SJSA1 (cell line): ENCODE data around the gene RNF212. TPM values are rescaled to one million over a fixed set of nuclear protein-coding genes. Genes with fewer than 3 reads are reported as not detected.
"Not testable (repeated sequence)": the region's sequence is repeated elsewhere in the genome, so short reads cannot be mapped to it uniquely, and the experiment has no call there.

Experiments used
- DNase-seq, 2 experiments: peaks; one replicate each; pipeline ENCODE4 v3.0.0-alpha.2; 2015 to 2020; ENCODE audit warnings: low spot score in 2 of 2, low read depth in 1 of 2
- H3K27ac ChIP-seq: fragments of 250-450 bp; sonication (Bioruptor Pico); 2 replicates; pipeline ENCODE4 v1.5.1; 2020; ENCODE audit warnings: mild to moderate bottlenecking, moderate library complexity
- H3K27me3 ChIP-seq: fragments of 250-450 bp; sonication (Bioruptor Pico); replicated peaks from 2 replicates; pipeline ENCODE4 v1.5.1; 2020; ENCODE audit warnings: mild to moderate bottlenecking, moderate library complexity
- H3K36me3 ChIP-seq: fragments of 250-450 bp; sonication (Bioruptor Pico); 2 replicates; pipeline ENCODE4 v1.5.1; 2020; ENCODE audit warnings: mild to moderate bottlenecking
- H3K4me1 ChIP-seq: fragments of 250-450 bp; sonication (Bioruptor Pico); replicated peaks from 2 replicates; pipeline ENCODE4 v1.6.1; 2021; ENCODE audit warnings: mild to moderate bottlenecking
- H3K4me3 ChIP-seq: fragments of 250-450 bp; sonication (Bioruptor Pico); 2 replicates; pipeline ENCODE4 v1.5.1; 2020; ENCODE audit warnings: mild to moderate bottlenecking
- H3K9me3 ChIP-seq: fragments of 250-450 bp; sonication (Bioruptor Pico); replicated peaks from 2 replicates; pipeline ENCODE4 v1.5.1; 2020; ENCODE audit warnings: mild to moderate bottlenecking
- total RNA-seq: library from RNA; depleted of rRNA; stranded (reverse); fragments of >200 nt; shearing (Covaris generic); gene quantifications from 2 replicates; pipeline ENCODE4 v1.2.3, GENCODE V29; 2014

RNF212 gene
- total RNA-seq, 1 experiment from 2014 or later, result not detected

DNA sequence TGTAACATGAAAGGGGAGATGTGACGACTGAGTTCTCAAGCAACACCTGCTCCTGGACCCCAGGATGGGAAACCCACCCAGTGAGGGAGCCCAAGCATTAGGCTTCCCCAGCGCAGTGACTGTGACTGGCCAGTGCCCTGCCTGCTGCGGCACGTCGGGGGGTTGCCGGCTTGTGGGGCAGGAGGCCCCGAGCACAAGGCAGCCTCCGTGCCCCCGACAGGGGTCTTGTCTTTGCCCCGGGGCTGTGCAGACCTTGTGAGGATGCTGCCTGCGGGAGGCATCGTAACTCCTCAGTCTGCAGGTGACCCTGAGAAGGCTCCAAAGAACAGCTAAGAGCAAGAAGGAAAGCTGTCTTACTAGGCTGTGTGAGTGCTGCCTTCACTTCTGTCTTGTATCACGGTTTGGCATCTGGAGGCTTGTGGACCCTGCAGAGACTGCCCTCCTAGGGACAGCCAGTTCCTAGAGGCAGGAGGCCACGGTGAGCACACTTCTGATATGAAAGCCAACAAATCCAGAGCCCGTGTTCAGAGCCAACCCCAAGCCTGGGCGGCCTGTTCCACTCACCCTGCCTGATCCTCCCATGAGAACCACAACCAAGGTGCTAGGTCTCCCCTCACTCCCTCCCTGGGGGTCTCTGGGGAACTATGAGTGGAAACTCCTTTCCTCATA lies 54.2 kb downstream of the RNF212 start:
- H3K4me3 ChIP-seq, result no peak overlapping the region
- no peaks in the 10 kb centered on the region for H3K27me3 ChIP-seq
- H3K9me3 ChIP-seq, result no peaks in the 10 kb centered on the region
- H3K4me1 ChIP-seq, result no peaks in the 10 kb centered on the region
- no peak for DNase-seq
- no peak overlapping the region for H3K27ac ChIP-seq
- no peaks in the 10 kb centered on the region for H3K36me3 ChIP-seq

- no peaks in the 10 kb centered on the region for H3K36me3 ChIP-seq
- H3K9me3 ChIP-seq, result no peaks in the 10 kb centered on the region
- no peaks in the 10 kb centered on the region for H3K4me1 ChIP-seq
- no peaks in the 10 kb centered on the region for H3K27me3 ChIP-seq
- H3K4me3 ChIP-seq, result no peak overlapping the region
- DNase-seq, result no peak
- no peak overlapping the region for H3K27ac ChIP-seq
Observed at GRCh38 chr4:1058198-1058996, 55.0 kb downstream of the RNF212 start.

DNA sequence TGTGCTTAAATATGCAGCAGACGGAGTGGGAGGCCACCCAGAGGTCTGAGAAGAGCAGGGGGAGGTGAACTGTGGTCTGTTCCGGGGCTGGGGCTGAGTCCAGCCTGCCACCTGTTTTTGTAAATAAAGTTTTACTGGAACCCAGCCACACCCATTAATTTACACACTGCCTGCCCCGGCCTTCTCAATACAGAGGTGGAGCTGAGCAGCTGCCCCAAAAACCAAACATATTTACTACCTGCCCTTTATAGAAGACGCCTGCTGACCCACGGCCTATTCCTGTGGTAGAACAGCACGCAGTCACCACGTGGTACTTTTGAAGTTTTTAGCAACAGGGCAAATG lies 56.0 kb downstream of the RNF212 start:
- Histone ChIP-seq H3K4me1 (no peaks in the 10 kb centered on the region), H3K27ac (no peak overlapping the region), H3K4me3 (no peak overlapping the region), H3K36me3 (no peaks in the 10 kb centered on the region), H3K9me3 (no peaks in the 10 kb centered on the region), H3K27me3 (0 out of 2 replicates have a peak, but pooled peaks cover 3% of the 10 kb centered on the region)
- DNase-seq, result no peak

- H3K27ac ChIP-seq, result no peak overlapping the region
- 0 out of 2 replicates have a peak, but pooled peaks cover 3% of the 10 kb centered on the region for H3K27me3 ChIP-seq
- H3K4me3 ChIP-seq, result no peak overlapping the region
- no peak for DNase-seq
- no peaks in the 10 kb centered on the region for H3K36me3 ChIP-seq
- no peaks in the 10 kb centered on the region for H3K4me1 ChIP-seq
- no peaks in the 10 kb centered on the region for H3K9me3 ChIP-seq
Observed at GRCh38 chr4:1056671-1057402, 56.5 kb downstream of the RNF212 start.

DNA sequence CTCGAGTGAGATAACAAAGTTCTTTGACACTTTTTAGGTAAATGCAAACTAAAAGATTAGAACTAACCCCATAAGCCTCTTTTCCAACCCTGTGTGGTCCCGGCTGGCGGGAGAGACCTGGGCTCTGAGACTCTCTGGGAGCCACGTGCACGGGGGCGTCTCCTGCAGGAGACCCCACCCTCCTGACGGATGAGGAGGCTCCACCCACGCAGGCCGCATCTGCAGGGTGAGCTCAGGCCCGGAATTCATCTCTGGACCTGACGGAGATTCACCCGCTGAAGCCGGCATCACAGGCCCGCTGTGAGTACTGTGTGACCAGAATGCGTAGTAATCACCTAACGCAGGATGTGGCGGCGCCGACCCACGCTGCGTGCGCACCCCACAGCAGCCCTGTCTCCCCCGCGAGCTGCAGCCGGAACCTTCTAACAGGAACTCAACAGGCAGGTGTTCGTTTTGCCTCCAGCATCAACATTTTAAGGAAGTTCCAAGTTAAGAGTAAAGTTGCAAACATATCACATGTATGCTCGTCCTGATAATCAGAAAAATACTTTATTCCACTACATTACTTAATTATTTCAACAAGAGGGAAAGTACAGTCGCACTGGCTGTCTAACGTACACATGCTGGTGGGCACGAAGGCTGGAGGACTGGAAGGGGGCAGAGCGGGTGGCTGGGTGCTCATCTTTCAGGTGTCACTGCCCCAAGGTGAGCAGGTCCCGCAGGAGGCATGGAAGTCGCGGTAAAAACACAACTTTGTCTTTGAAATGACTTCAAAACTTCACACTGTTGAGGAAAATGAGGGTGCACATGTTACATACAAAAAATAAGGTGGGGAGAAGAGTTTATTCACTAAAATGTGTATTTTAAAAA lies 57.4 kb downstream of the RNF212 start:
- no peak overlapping the region for H3K4me3 ChIP-seq
- H3K9me3 ChIP-seq, result no peaks in the 10 kb centered on the region
- DNase-seq, result no peak
- H3K27ac ChIP-seq, result no peak overlapping the region
- no peaks in the 10 kb centered on the region for H3K4me1 ChIP-seq
- H3K27me3 ChIP-seq, result 0 out of 2 replicates have a peak, but pooled peaks cover 3% of the 10 kb centered on the region
- H3K36me3 ChIP-seq, result no peaks in the 10 kb centered on the region

DNA sequence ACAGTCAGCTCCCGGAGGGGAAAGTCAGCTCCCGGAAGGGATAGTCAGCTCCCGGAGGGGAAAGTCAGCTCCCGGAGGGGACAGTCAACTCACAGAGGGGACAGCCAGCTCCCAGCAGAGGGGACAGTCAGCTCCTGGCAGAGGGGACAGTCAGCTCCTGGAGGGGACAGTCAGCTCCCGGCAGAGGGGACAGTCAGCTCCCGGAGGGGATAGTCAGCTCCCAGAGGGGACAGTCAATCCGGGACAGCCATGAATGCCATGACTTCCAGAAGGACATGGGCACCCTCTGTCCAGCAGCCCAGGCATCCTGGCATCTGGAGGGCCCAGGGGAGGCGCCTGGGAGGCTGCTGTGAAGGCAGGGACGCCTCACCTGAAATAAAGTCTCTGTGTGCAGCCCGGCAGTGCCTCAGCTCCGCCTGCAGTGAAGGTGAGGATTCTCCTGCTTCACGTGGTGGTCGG lies 58.1 kb downstream of the RNF212 start:
- not testable (repeated sequence) for H3K4me1 ChIP-seq, H3K27me3 ChIP-seq, DNase-seq, H3K9me3 ChIP-seq, H3K36me3 ChIP-seq, H3K4me3 ChIP-seq, H3K27ac ChIP-seq

DNA sequence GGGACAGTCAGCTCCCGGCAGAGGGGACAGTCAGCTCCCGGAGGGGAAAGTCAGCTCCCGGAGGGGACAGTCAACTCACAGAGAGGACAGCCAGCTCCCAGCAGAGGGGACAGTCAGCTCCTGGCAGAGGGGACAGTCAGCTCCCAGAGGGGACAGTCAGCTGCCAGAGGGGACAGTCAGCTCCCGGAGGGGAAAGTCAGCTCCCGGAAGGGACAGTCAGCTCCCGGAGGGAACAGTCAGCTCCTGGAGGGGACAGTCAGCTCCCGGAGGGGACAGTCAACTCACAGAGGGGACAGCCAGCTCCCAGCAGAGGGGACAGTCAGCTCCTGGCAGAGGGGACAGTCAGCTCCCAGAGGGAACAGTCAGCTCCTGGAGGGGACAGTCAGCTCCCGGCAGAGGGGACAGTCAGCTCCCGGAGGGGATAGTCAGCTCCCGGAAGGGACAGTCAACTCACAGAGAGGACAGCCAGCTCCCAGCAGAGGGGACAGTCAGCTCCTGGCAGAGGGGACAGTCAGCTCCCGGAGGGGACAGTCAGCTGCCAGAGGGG lies 58.6 kb downstream of the RNF212 start:
- not testable (repeated sequence) for H3K27me3 ChIP-seq, H3K4me3 ChIP-seq, H3K27ac ChIP-seq, H3K36me3 ChIP-seq, DNase-seq, H3K9me3 ChIP-seq, H3K4me1 ChIP-seq

GRCh38 chr4:1053891-1054290 lies 59.5 kb downstream of the RNF212 start:
- not testable (repeated sequence) for H3K9me3 ChIP-seq, H3K36me3 ChIP-seq, H3K27me3 ChIP-seq, H3K27ac ChIP-seq, H3K4me1 ChIP-seq, H3K4me3 ChIP-seq, DNase-seq

GRCh38 chr4:1053080-1053661 lies 60.2 kb downstream of the RNF212 start:
- H3K36me3 ChIP-seq, result no peaks in the 10 kb centered on the region
- H3K27me3 ChIP-seq, result 0 out of 2 replicates have a peak, but pooled peaks cover 3% of the 10 kb centered on the region
- no peaks in the 10 kb centered on the region for H3K4me1 ChIP-seq
- no peak overlapping the region for H3K27ac ChIP-seq
- DNase-seq, result no peak
- H3K9me3 ChIP-seq, result no peaks in the 10 kb centered on the region
- H3K4me3 ChIP-seq, result no peak overlapping the region

DNA sequence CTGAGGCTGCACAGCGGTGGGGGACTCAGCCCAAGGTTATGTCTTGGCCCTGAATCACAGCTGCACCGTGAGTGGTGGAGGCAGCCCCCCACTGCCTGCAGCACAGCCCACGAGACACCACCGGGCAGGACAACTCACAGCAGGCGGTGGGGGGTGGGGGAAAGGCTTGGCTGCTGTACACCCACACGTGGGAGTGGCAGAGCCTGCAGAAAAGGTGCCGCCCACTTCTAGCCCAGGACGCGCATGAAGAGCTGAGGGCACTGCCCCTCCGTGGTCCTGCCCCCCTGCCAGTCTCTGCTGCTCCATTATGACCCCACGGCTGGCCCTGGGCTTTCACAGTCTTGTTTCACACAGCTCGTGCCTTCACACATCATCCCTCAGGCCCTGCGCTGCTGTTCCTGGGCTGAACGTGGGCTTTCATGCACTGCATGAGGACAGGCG lies 61.1 kb downstream of the RNF212 start:
- Histone ChIP-seq H3K27ac (no peak overlapping the region), H3K4me3 (no peak overlapping the region), H3K27me3 (0 out of 2 replicates have a peak, but pooled peaks cover 3% of the 10 kb centered on the region), H3K9me3 (no peaks in the 10 kb centered on the region), H3K4me1 (peaks cover 7% of the 10 kb centered on the region), H3K36me3 (no peaks in the 10 kb centered on the region)
- DNase-seq, result no peak

GRCh38 chr4:1051472-1051871 lies 61.9 kb downstream of the RNF212 start:
- no peak for DNase-seq
- peaks cover 12% of the 10 kb centered on the region for H3K4me1 ChIP-seq
- no peaks in the 10 kb centered on the region for H3K36me3 ChIP-seq
- no peak overlapping the region for H3K4me3 ChIP-seq
- H3K27me3 ChIP-seq, result 0 out of 2 replicates have a peak, but pooled peaks cover 3% of the 10 kb centered on the region
- H3K27ac ChIP-seq, result no peak overlapping the region
- H3K9me3 ChIP-seq, result no peaks in the 10 kb centered on the region

DNA sequence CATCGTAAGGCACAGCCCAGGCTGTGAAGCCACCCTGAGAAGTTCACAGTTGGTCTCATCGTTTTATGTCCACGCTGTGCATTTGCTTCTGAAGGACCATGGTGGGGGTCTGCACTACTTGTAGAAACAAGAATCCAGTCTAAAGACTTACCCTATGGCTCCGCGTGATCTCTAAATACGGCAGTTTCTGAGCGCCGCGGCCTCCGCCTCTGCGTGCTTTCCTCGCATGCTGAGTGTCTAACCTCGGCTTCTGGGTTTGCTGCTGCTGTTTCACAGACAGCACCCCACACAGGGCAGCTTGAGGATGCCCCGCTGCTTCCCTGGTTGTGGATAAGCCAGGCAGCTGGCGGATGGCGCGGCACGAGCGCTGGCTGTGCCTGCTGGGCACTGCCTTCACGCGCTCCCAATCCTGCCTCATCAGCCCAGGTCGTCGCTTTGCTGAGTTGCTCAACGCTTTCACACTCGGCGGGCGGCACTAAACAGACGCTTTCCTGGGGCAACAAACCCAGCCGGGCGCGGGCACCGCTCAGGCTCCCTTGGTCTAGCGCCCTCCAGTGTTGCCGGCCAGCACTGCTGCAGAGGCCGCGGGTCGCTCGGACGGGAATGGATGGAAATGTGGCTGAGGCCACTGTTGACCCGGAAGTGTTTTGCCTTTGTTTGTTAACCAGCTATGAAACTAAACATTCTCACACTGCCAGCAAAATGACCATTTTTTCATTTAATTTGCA lies 62.7 kb downstream of the RNF212 start:
- Histone ChIP-seq H3K9me3 (no peaks in the 10 kb centered on the region), H3K36me3 (no peaks in the 10 kb centered on the region), H3K4me1 (peaks cover 12% of the 10 kb centered on the region), H3K4me3 (no peak overlapping the region), H3K27ac (no peak overlapping the region), H3K27me3 (0 out of 2 replicates have a peak, but pooled peaks cover 3% of the 10 kb centered on the region)
- no peak for DNase-seq
